ENCODE data around the gene ZNF587.
"Not testable (repeated sequence)": the region's sequence is repeated elsewhere in the genome, so short reads cannot be mapped to it uniquely, and the experiment has no call there.

Gene ZNF587

DNA sequence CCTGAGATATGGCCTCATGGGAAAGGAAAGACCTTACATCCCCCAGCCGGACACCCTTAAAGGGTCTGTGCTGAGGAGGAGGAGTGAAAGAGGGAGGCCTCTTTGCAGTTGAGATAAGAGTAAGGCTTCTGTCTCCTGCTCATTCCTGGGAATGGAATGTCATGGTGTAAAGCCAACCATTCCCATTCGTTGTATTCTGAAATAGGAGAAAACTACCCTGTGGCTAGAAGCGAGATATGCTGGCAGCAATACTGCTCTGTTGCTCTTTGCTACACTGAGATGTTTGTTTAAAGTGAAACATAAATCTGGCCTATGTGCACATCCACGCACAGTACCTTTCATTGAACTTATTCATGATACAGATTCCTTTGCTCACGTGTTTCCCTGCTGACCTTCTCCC lies 20.3 kb upstream of the ZNF587 start:
- TF ChIP-seq, protein P1, sequence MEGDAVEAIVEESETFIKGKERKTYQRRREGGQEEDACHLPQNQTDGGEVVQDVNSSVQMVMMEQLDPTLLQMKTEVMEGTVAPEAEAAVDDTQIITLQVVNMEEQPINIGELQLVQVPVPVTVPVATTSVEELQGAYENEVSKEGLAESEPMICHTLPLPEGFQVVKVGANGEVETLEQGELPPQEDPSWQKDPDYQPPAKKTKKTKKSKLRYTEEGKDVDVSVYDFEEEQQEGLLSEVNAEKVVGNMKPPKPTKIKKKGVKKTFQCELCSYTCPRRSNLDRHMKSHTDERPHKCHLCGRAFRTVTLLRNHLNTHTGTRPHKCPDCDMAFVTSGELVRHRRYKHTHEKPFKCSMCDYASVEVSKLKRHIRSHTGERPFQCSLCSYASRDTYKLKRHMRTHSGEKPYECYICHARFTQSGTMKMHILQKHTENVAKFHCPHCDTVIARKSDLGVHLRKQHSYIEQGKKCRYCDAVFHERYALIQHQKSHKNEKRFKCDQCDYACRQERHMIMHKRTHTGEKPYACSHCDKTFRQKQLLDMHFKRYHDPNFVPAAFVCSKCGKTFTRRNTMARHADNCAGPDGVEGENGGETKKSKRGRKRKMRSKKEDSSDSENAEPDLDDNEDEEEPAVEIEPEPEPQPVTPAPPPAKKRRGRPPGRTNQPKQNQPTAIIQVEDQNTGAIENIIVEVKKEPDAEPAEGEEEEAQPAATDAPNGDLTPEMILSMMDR (IDR thresholded peaks at IDR 0.05; ENCODE audit: low read length, missing control alignments), result no peak
- peak; percentile 81 for DNase-seq (ENCODE audit: low read depth)
- H3K4me3 ChIP-seq (replicated peaks; ENCODE audit: low read depth, low read length), result peak overlapping the region; percentile 74

DNA sequence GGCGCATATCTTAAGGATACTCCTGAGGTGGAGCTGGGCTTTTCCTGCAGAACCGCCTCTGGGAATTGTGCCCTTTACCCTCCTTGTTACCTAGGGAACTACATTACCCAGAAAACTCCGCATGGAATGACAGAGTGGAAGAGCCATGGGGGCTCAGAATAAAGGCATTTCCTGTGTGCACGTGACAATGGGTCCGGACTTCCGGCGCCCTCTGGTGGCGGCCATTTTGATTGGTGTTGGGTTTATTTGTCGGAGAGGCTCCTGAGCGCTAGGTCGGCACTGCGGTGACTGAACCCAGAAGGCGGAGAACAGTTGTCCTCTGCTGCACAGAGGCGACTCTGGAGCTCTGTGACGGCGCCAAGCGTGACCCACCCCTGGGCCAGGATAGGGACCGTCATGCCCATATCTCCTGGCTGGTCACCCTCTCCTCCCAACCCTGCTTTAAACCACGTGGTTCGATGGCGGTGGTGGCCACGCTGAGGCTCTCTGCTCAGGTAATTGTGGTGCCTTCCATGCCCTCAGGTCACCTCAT lies 19.5 kb upstream of the ZNF587 start, which contains the start of gene ZNF587B:
TSS of gene ZNF587B (plus strand) at position 229 of the 532 bp plus-strand sequence. CDS start at position 459, 230 bp downstream.
- TF ChIP-seq, protein P1 (IDR thresholded peaks at IDR 0.05; ENCODE audit: low read length, missing control alignments), result peak; percentile 18
- DNase-seq (ENCODE audit: low read depth), result peak; percentile 89
- peak within 1 kb of the TSS; percentile 74 for H3K4me3 ChIP-seq (replicated peaks; ENCODE audit: low read depth, low read length)

DNA sequence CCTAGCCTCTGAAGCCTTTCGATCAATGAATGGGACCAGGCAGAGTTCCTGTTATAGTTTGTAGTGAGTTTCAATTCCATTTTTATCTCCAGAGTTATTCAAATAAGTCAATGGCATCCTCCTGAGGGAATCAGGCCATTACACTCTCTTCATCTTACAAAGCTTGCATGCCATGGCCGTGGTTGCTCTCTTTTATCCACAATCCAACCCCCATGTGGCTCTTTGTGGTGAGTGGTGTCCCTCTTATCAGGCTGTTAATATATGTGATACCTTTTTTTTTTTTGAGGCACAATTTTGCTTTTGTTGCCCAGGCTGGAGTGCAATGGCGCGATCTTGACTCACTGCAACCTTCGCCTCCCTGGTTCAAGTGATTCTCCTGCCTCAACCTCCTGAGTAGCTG lies 12.7 kb upstream of the ZNF587 start:
- not testable (repeated sequence) for H3K4me3 ChIP-seq (replicated peaks; ENCODE audit: low read depth, low read length); DNase-seq (ENCODE audit: low read depth)

DNA sequence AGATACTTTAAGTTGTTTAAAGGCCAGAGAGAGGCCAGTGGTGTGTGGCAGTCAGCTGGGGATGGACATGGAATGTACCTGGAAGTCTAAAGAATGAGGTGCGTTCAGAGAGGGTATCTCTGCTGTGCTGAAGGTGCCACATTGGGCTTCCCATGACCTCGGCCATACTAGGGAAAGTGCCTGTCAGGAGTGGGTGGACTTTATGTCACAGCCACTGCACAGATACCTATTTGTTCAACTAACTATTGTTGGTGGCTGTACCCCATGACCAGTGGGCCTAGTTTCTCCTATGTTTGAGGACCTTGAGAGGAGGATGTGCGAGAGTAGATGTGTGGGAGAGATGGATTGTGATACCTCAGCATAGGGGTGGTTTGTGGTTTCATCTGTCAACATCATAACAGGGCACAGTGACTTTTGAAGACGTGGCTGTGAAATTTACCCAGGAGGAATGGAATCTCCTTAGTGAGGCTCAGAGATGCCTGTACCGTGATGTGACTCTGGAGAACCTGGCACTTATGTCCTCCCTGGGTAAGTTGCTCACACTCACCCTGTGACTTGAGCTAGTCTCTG lies 11.0 kb upstream of the ZNF587 start:
- H3K4me3 ChIP-seq (replicated peaks; ENCODE audit: low read depth, low read length); DNase-seq (ENCODE audit: low read depth): not testable (repeated sequence)

DNA sequence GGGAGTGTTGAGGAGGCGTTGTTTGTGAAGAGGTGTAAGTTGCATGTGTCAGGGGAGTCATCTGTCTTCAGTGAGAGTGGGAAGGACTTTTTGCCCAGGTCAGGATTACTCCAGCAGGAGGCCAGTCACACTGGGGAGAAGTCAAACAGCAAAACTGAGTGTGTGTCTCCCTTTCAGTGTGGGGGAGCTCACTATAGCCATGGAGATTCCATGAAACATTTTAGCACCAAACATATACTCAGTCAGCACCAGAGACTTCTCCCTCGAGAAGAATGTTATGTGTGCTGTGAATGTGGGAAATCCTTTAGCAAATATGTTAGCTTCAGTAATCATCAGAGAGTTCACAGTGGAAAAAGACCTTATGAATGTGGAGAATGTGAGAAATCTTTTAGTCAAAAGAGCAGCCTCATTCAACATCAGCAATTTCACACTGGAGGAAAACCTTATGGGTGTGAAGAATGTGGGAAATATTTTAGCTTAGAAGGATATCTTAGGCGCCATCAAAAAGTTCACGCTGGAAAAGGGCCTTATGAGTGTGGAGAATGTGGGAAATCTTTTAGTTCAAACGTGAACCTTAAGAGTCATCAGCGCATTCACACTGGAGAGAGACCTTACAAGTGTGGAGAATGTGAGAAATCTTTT lies 8.4 kb upstream of the ZNF587 start:
- H3K4me3 ChIP-seq (replicated peaks; ENCODE audit: low read depth, low read length), result no peak overlapping the region
- TF ChIP-seq, protein P1 (IDR thresholded peaks at IDR 0.05; ENCODE audit: low read length, missing control alignments), result no peak
- DNase-seq (ENCODE audit: low read depth), result no peak

DNA sequence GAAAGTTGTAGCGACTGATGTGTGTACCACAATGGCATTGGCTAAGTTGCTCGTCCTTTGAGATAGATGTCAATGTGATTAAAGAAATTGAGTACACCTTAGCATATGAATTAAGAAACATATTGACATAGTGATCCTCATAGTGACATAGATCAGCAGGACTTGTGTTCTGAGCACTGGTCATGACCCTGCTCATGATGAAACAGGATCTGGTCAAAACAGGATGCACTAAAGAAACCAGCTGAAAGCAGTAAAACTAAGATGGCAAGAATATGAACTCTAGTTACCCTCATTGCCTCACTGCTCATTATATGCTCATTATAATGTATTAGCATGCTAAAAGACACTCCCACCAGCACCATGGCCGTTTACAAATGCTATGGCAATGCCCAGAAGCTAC lies 2.5 kb upstream of the ZNF587 start:
- H3K4me3 ChIP-seq (replicated peaks; ENCODE audit: low read depth, low read length), result not testable (repeated sequence)
- peak; percentile 18 for DNase-seq (ENCODE audit: low read depth)

DNA sequence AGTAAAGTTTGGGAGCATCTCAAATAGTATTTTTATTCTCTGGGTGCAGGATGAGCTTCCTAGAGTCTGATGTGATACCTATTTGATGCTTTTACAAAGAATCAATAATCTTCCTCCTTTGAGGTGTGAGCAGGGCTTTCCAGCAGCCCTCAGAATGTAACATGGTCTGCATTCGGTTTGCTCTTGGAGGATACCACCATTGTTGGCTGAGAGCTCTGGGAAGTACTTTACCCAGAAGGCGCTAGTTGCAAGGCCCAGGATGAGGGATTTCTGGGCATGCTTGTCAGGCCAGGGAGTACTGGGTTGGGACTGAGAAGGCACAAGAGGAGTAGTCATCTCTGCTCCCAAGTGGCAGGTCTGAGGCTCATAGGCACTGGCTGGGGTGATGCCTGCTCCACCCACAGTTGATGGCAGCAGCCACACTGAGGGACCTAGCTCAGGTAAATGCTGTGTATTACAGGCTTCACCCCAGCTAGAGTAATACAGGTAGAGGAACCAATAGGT lies 445 bp upstream of the ZNF587 start:
- not testable (repeated sequence) for DNase-seq (ENCODE audit: low read depth)
- H3K4me3 ChIP-seq (replicated peaks; ENCODE audit: low read depth, low read length), result peak overlapping the region; percentile 86

DNA sequence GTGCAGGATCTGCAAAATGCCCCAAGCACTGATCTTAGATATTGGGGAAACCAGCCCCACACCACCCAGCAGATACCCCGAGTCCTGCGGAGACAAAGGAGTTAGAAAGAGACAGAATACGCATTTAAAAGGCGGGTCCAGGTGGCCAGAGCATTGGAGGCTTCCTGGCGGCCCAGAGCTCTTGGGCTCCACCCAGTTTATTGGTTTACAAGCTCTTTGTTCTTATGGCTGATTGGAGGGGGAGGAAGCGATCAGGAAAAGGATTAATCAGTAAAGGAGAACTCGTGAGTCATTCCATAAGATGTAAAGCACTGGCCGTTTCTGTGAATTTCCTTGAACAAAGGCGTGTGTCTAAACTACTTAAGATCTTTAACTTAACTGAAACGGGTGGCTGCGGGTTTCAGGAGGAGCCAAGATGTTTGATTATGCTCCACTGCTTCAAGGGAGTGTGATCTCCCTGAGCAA lies 926 bp downstream of the ZNF587 start:
- DNase-seq (ENCODE audit: low read depth), result peak; percentile 45
- TF ChIP-seq, protein P1 (IDR thresholded peaks at IDR 0.05; ENCODE audit: low read length, missing control alignments), result no peak
- H3K4me3 ChIP-seq (replicated peaks; ENCODE audit: low read depth, low read length), result peak overlapping the region; percentile 86

DNA sequence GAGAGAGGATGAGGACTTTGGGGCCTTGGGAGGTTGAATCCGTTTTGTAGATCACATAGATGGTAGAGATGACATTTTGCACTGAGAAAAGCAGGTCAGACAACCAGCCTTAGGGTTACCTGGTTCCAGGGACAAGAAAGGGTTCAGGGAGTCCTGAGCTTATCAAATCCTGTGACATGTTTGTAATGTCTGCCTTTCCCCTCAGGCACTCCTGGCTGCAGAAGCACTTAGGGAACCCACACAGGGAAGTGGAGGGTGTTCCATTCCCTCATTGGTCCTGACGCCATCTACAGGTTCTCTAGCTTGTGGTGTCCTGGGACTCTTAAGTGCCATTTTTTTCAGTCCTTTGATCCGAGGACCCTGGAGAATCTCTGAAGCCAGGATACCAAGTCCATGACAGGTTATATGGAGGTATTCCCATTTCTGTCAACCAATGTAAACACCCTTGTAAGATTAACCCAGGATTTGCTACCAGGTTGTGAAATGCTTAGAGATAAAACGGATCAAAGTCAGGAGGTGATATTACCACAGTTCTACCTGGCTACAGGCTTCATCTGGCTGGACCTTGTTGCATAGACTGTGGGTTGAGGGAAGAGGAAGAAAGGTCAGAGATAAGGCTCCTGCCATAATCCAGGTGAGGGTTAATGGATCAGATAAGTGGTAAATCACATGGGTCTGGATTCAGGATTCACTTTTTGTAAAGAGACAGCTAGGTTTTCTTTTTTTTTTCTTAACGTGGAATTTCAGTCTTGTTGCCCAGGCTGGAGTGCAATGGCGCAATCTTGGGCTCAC lies 2.3 kb downstream of the ZNF587 start:
- not testable (repeated sequence) for H3K4me3 ChIP-seq (replicated peaks; ENCODE audit: low read depth, low read length); DNase-seq (ENCODE audit: low read depth)

DNA sequence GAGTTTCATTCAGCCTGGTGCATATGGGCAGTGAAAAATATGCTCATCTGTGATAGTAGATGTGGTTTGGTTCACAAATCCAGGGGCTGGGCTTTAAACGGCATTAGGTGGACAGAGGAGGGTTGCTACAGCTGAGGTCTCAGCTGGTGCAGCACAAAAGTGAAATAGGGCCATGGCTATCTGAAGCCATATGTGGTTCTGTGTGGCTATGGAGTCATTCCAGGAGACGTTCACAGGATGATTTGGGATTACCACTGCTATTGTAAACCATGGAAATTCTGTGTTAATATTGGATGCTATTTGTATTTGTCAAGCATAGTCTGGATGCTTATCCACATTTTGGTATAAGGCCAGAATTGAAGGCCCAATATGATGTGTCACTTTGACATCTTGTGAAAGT lies 4.5 kb downstream of the ZNF587 start:
- not testable (repeated sequence) for H3K4me3 ChIP-seq (replicated peaks; ENCODE audit: low read depth, low read length); DNase-seq (ENCODE audit: low read depth)

DNA sequence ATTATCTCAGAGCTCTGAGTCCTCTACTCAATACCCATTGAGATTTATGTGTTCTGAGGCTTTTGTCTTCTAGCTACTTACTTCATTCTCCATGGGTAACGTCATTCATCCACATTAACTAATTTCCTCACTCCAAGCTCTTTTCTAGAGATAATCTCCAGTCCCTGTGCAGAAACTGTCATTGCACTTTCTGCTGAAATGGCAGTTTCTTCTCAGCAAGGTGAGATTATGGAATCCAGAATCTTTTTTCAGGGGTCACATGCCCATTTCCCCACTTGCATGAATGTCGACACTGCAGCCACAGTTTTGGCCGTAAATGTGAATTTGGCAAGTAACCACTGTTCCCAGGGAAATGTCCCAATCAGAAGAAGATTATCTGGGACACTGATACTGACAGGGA lies 12.7 kb downstream of the ZNF587 start:
- DNase-seq (ENCODE audit: low read depth); H3K4me3 ChIP-seq (replicated peaks; ENCODE audit: low read depth, low read length): not testable (repeated sequence)

All from fibroblast of pulmonary artery (primary cell).